GM10248 (cell line): ENCODE measurements around the gene TMEM243.

Experiments used
- CTCF ChIA-PET: fragments of 300-600 bp; sonication (Branson Sonifier 250); formaldehyde crosslinking; extraction: SDS; loops from one replicate; lab custom pipeline; 2021; ENCODE audit warnings: antibody characterized with exemption; lab: Yijun Ruan, JAX
- POLR2A ChIA-PET: fragments of 350-650 bp; sonication (Branson Sonifier 250); formaldehyde crosslinking; extraction: SDS; loops from one replicate; lab custom pipeline; 2020; ENCODE audit warnings: antibody characterized with exemption; lab: Yijun Ruan, JAX
- DNase-seq: peaks from one replicate; pipeline ENCODE4 v3.0.0; 2012; ENCODE audit errors: extremely low spot score
- CTCF ChIP-seq: IDR thresholded peaks from 2 replicates; pipeline ENCODE4 v1.5.1; 2012; ENCODE audit warnings: mild to moderate bottlenecking, low read depth; ENCODE audit errors: extremely low read depth, missing control alignments, control extremely low read depth

The TMEM243 gene

GRCh38 chr7:87178320-87178719 is 41.2 kb downstream of the TMEM243 start:
- no peak for TF ChIP-seq CTCF
- DNase-seq = no peak
- ChIA-PET POLR2A (no interaction called here), CTCF (no interaction called here)

GRCh38 chr7:87173471-87173870 is 46.1 kb downstream of the TMEM243 start:
- ChIA-PET CTCF (interaction anchor here (1.3 to 7.4 kb wide), 7 partner anchors 11 to 246 kb away, joined by 3 to 69 read pairs (median 6); no protein-coding TSS in a partner anchor), POLR2A (no interaction called here)
- no peak for TF ChIP-seq CTCF
- DNase-seq = no peak

GRCh38 chr7:87171282-87171934 is 48.1 kb downstream of the TMEM243 start:
- CTCF ChIA-PET = interaction anchor here (1.0 to 7.4 kb wide), 10 partner anchors 9 to 41 kb away, joined by 3 to 69 read pairs (median 4); partner anchors contain the start of gene DMTF1
- POLR2A ChIA-PET = interaction anchor here (1.0 to 1.1 kb wide), 2 partner anchors 10 to 42 kb away, joined by 3 read pairs; no protein-coding TSS in a partner anchor
- no peak for DNase-seq
- no peak for TF ChIP-seq CTCF

- CTCF ChIA-PET = interaction anchor here (1.0 to 7.4 kb wide), 9 partner anchors 8 to 243 kb away, joined by 3 to 69 read pairs (median 4); no protein-coding TSS in a partner anchor
- no peak for TF ChIP-seq CTCF
- POLR2A ChIA-PET = interaction anchor here (1.0 to 1.1 kb wide), 2 partner anchors 10 to 42 kb away, joined by 3 read pairs; no protein-coding TSS in a partner anchor
- no peak for DNase-seq
Observed at GRCh38 chr7:87170828-87171227, 48.7 kb downstream of the TMEM243 start.

- no peak for TF ChIP-seq CTCF
- ChIA-PET POLR2A (interaction anchor here (0.6 kb wide), 1 partner anchor 46 kb away, joined by 5 read pairs; no protein-coding TSS in a partner anchor), CTCF (interaction anchor here (2.0 to 4.7 kb wide), 2 partner anchors 8 to 19 kb away, joined by 4 to 22 read pairs; no protein-coding TSS in a partner anchor)
Observed at GRCh38 chr7:87164433-87164832, 55.1 kb downstream of the TMEM243 start.

GRCh38 chr7:87159538-87159937 is 60.0 kb downstream of the TMEM243 start:
- no peak for TF ChIP-seq CTCF
- ChIA-PET POLR2A (no interaction called here), CTCF (interaction anchor here (1.3 to 1.5 kb wide), 3 partner anchors 8 to 60 kb away, joined by 3 to 4 read pairs (median 4); partner anchors contain the start of gene TMEM243)
- DNase-seq = no peak

More at GRCh38 chr7:87164433-87164832, 55.1 kb downstream of the TMEM243 start:
- no peak for DNase-seq
